Body of pancreas (tissue), 4 donors: ENCODE results near the gene GLRA3.

Source experiments
- POLR2A ChIP-seq, 3 donors: fragments of 450-650 bp; IDR thresholded peaks; one replicate each; pipeline ENCODE4 v1.6.1; 2016; ENCODE audit warnings: antibody characterized with exemption in 3 of 3, mild to moderate bottlenecking in 2 of 3
- TF ChIP-seq, protein P1 (sequence below), 7 experiments: fragments of 450-650 bp in 4 of 7; fragments of 200-600 bp in 3 of 7; sonication (generic) in 3 of 7; IDR thresholded peaks; one replicate each; pipeline ENCODE4 v1.5.1; 2016 to 2019; ENCODE audit warnings: antibody characterized with exemption in 7 of 7

DNA sequence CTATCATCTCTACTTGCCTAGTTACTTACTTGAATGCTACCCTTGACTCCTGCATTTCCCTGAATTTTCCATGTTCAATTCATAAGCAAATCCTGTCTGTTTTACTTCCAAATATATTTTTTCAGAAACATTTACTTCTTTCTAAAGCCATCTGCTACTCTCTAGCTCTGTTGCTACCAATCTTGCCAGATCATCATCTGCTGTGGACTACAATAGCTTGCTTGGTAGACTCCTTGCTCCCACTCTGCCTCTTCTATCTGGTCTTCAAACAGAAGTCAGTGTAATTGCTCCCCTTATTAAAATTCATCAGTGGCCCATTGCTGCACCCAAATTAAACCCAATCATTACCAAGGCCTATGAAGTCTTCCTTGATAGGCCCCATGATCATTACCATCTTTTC is 155.2 kb downstream of the GLRA3 start:
- TF ChIP-seq, protein P1, sequence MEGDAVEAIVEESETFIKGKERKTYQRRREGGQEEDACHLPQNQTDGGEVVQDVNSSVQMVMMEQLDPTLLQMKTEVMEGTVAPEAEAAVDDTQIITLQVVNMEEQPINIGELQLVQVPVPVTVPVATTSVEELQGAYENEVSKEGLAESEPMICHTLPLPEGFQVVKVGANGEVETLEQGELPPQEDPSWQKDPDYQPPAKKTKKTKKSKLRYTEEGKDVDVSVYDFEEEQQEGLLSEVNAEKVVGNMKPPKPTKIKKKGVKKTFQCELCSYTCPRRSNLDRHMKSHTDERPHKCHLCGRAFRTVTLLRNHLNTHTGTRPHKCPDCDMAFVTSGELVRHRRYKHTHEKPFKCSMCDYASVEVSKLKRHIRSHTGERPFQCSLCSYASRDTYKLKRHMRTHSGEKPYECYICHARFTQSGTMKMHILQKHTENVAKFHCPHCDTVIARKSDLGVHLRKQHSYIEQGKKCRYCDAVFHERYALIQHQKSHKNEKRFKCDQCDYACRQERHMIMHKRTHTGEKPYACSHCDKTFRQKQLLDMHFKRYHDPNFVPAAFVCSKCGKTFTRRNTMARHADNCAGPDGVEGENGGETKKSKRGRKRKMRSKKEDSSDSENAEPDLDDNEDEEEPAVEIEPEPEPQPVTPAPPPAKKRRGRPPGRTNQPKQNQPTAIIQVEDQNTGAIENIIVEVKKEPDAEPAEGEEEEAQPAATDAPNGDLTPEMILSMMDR (IDR thresholded peaks at IDR 0.05): no peak
- TF ChIP-seq POLR2A (IDR thresholded peaks at IDR 0.05): no peak
